Measurements from ENCODE around the gene ATP2C2.

- TF ChIP-seq OSR1 (CRISPR knock-in tag; IDR thresholded peaks at IDR 0.05) (no peak), ESRRG (CRISPR knock-in tag; IDR thresholded peaks at IDR 0.05) (no peak), ARNTL (CRISPR knock-in tag; IDR thresholded peaks at IDR 0.05; ENCODE audit: borderline replicate concordance, low read depth) (no peak), CSRNP3 (CRISPR knock-in tag; IDR thresholded peaks at IDR 0.05) (no peak)
These were observed 131.3 kb downstream of the ATP2C2 start for GRCh38 chr16:84499638-84500037.
